IMR-90 (cell line): ENCODE measurements around the gene UPK1A.

Experiments
- CEBPB ChIP-seq: IDR thresholded peaks from 2 replicates; pipeline ENCODE4 v1.6.1; 2012; ENCODE audit warnings: low read depth, low read length, improper control_type of control experiment
- CTCF ChIP-seq: conservative IDR thresholded peaks from 2 replicates; pipeline ENCODE4 v1.5.1; 2012; ENCODE audit warnings: mild to moderate bottlenecking, low read depth, low read length, improper control_type of control experiment
- FOS ChIP-seq: fragments of 150-350 bp; IDR thresholded peaks from 2 replicates; pipeline ENCODE4 v1.6.1; 2016; ENCODE audit warnings: low read depth, low read length
- MAZ ChIP-seq: IDR thresholded peaks from 2 replicates; pipeline ENCODE4 v1.6.1; 2012; ENCODE audit warnings: low read depth, mild to moderate bottlenecking, low read length, improper control_type of control experiment, moderate library complexity, borderline replicate concordance
- POLR2A ChIP-seq: IDR thresholded peaks from 2 replicates; pipeline ENCODE4 v1.6.1; 2012; ENCODE audit warnings: mild to moderate bottlenecking, low read depth, low read length
- RAD21 ChIP-seq: IDR thresholded peaks from 2 replicates; pipeline ENCODE4 v1.6.1; 2012; ENCODE audit warnings: low read length, improper control_type of control experiment
- RCOR1 ChIP-seq: IDR thresholded peaks from 2 replicates; pipeline ENCODE4 v1.6.1; 2012; ENCODE audit warnings: mild to moderate bottlenecking, low read length, improper control_type of control experiment; ENCODE audit not compliant: insufficient replicate concordance
- RFX5 ChIP-seq: IDR thresholded peaks from 2 replicates; pipeline ENCODE4 v1.8.0; 2012; ENCODE audit warnings: low read depth, mild to moderate bottlenecking, low read length, moderate library complexity
- USF2 ChIP-seq: fragments of 150-350 bp; IDR thresholded peaks from 2 replicates; pipeline ENCODE4 v1.6.1; 2017; ENCODE audit warnings: mild to moderate bottlenecking, antibody characterized with exemption, low read length, low read depth

- TF ChIP-seq POLR2A = no peak
- TF ChIP-seq CTCF = no peak
- TF ChIP-seq FOS = no peak
- TF ChIP-seq RAD21 = no peak
- no peak for TF ChIP-seq USF2
- no peak for TF ChIP-seq RCOR1
- TF ChIP-seq CEBPB = no peak
- TF ChIP-seq MAZ = no peak
- no peak for TF ChIP-seq RFX5
These were observed 37.0 kb upstream of the UPK1A start for GRCh38 chr19:35629332-35629633.
